Stimulated activated CD8-positive, alpha-beta memory T cell treated with anti-CD3 and anti-CD28 coated beads, Interleukin-4, amount 100 ng/mL, for 48 hours (primary cell): Measurements from ENCODE around the gene CCNC.

Experiments
- DNase-seq: peaks from one replicate; pipeline ENCODE4 v3.0.0-alpha.2; 2020

CCNC gene

DNA sequence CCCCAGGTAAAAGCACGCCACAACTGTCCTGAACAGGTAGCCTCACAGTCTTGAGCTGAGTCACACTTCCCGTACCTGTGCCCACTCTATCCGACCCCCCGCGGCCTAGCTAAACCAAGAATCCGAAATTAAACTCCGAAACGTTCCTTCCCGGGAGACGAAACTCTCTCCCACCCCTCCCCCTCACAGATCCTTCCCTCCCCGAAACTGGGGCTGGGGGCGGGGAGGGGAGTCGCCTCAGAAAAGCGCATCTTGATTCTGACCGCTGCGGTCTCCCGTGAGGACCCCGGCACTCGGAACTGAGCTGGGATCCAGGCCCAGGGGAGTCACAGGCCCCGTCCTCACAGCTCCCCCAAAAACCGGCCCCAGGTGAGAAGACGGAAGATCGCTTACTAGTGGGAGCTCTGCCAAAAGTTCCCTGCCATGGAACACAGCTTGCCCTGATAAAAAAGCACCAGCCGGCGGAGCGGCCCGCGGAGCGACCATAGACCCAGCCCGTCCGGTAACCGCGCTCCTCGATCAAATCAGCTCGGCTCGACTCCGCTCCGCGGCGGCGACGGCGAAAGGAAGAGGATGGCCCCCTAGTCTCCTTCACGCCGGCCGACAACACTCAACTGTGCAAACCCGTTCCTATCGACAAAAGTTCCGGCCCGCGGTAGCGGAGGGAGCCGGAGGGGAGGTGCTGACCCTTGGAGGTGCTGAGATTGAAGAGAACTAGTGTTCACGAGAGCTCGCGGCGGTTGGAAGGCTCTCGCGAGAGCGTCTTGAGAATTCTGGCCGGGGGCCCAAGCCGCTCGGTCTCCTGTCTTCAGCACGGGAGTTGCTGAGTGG is at the start of gene CCNC:
Gene CCNC, minus strand, starts transcription at position 558 of the 831 bp plus-strand sequence. Its CDS starts 133 bp downstream, at position 425.
- DNase-seq = peak; percentile 94

- DNase-seq = no peak
Observed at GRCh38 chr6:99617131-99617530, 48.7 kb upstream of the CCNC start.

DNA sequence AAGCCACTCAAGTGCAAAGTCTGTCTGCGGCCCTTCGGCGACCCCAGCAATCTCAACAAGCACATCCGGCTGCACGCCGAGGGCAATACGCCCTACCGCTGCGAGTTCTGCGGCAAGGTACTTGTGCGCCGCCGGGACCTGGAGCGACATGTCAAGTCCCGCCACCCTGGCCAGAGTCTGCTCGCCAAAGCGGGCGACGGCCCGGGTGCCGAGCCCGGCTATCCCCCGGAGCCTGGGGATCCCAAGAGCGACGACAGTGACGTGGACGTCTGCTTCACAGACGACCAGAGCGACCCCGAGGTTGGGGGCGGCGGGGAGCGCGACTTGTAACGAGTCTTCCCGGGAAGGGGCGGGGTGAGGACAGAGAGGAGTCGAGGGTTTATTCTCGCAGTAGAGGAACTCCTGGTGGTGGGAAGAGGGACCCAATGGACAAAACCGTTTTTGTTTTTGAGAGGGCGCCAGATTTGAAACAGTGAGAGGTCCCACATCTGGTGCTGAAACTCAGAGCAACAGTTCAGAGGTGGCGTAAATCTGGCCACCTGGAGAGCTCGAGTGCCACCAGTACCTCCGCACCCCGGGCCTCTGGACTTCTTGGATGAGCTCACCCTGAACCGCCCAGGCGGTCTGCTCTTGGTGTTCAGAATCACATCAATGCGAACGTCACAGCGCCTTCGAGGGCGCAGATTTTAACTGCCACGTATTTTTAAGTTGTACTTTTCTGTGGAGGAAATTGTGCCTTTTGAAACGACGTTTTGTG is 46.1 kb upstream of the CCNC start:
- DNase-seq = peak; percentile 39

- peak; percentile 37 for DNase-seq
Observed at GRCh38 chr6:99613705-99614429, 45.4 kb upstream of the CCNC start.

DNA sequence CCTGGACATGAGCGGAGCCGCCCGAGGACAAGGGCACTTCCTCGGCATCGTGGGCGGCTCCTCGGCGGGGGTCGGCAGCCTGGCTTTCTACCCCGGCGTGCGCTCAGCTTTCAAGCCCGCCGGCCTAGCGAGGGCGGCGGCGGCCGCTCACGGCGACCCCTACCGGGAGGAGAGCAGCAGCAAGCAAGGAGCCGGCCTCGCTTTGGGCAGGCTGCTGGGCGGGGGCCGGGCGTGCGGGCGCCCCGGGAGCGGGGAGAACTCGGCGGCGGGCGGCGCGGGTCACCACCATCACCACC is 44.9 kb upstream of the CCNC start:
- peak; percentile 66 for DNase-seq

- peak; percentile 25 for DNase-seq
Observed at GRCh38 chr6:99612551-99613408, 44.3 kb upstream of the CCNC start.

DNA sequence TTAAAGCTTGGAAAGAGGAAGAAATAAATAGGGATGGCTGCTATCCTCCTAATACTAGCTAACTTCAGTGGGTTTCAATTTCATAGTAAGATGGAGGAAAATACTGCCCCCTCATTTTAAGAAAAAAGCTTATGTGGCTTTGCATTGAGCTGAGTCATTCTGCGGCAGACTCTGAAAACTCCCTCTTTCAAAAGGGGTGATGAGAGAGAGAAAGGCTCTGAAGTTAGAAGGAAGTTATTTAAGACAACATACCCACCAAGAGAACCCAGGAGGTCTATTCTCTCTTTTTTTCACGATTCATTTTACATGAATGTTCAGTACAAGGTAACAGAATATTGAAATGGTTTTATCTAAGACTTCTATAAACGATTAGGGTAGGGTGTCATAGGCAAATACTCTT is 42.7 kb upstream of the CCNC start:
- no peak for DNase-seq

GRCh38 chr6:99609905-99610489 is 41.5 kb upstream of the CCNC start:
- DNase-seq = no peak

DNA sequence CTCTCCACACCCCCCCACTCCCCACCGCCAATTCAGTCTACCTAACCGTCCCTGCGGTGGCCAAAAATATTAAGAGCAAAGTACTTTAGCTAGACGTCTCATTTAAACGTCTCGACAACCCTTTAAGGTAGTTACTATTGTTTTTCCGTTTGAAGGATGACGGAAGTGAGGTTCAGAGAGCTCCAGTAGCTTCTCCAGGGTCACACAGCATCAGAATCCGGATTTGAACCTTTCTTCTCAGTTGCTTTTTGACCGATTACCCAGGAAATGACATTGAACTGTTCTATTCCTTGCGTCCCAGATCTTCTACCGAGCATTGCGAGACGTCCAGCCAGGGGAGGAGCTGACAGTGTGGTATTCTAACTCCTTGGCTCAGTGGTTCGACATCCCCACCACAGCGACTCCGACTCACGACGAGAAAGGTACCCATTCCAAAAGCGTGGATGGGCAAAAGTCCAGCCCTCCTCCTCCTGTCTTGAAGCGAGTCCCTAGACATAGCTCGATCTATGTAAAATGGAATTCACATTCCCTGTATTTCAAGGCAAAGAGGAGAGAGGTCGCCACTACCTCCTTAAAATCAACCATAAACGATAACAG is 40.5 kb upstream of the CCNC start:
- no peak for DNase-seq

- DNase-seq = no peak
Observed at GRCh38 chr6:99608059-99608885, 39.8 kb upstream of the CCNC start.

DNA sequence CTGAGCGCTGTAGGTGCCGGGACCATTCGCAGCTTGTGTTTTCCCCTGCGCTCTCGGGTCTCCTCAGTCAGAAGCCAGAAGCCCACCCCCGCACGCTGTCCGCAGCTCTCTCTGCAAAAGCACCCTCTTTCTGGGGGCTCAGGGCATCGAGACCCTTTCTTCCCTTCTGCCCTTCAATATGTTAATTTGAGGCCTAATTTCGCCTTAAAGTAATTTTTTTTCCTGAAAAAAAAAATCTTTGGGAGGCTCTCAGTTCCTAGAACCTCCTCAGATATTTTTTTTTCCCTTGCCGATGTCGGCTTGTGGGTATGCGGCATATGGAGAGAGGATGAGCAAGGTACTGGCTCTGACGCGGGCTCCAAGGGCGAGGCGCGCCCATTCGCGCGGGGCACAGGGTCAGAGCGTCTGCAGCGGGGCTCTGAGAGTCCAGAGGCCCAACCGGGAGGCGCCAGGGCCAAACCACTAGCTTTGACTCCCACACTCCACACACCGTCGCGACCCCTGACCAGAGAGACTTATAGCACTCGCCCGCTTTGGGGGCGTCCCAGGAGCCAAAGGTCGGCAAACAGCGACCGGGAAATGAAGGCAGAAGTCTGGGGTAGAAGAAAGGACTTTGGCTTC is 39.1 kb upstream of the CCNC start:
- DNase-seq = no peak

DNA sequence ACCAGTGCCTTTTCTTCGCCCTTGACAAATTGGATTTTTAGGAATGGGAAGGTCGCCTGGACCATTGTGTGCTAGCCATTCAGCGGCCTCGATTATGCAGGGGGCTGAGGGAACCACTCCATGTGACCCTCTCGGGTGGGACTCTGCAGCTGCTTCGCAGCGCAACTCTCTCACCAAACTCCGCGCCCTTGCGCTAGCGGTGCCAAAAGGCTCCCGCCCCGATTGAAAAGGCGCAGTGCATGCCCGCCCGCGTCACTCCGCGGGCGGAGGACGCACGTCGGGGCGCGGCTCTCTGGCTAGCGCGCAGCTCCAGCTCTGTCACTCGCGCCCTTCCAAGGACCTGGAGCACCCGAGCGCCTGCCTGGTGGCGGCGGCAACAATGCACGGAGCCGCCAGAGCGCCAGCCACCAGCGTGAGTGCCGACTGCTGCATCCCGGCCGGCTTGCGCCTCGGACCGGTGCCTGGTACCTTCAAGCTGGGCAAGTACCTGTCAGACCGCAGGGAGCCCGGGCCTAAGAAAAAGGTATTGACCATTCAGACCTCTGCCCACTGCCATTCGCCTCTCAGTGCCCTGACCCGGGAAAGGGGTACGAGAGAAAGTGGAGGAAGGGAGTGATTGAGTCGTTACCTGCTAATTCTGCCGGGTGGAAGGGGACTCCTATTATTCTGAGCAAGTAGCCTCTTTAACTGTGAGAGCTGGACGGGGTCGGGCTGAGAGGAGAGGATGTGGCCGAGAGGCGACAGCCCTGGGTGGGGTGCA is 38.4 kb upstream of the CCNC start, which contains the start of gene PRDM13:
Gene PRDM13, plus strand, starts transcription at position 178 of the 760 bp plus-strand sequence. Its CDS starts 202 bp downstream, at position 380.
- peak; percentile 25 for DNase-seq

DNA sequence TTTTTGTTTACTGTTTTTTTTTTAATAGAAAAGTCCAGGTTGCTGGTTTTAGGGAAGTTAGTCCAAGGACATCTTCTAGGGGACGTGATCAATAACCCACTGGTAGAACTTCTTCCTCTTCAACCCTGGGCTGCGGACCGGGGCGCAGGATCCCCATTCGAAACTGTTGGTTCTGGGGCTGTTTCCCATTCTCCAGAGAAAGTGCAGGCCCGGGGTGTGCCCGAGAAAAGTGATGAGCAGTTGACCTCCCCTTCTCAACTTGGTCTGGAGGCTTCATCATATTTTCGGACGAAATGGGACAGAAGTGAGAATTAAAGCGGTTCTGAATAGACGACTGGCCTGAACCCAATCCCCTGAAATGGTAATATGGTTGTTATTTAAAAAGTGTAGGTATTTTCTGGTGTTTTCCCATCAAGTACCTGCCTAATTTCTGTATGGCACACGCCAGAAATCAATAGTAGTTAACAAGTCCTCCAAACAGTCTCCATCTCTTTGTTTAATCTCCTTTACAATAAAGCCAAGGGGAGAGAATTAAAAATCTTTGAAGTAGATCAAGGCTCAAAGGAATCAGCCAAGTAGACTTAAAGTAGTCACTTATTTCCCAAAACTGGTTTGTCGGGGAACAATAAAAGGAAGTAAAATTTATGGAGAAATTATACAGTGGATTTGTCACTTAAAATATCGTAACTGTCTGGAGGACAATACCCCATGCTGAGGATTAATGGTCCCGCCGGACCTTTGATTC is 37.6 kb upstream of the CCNC start:
- DNase-seq = no peak

DNA sequence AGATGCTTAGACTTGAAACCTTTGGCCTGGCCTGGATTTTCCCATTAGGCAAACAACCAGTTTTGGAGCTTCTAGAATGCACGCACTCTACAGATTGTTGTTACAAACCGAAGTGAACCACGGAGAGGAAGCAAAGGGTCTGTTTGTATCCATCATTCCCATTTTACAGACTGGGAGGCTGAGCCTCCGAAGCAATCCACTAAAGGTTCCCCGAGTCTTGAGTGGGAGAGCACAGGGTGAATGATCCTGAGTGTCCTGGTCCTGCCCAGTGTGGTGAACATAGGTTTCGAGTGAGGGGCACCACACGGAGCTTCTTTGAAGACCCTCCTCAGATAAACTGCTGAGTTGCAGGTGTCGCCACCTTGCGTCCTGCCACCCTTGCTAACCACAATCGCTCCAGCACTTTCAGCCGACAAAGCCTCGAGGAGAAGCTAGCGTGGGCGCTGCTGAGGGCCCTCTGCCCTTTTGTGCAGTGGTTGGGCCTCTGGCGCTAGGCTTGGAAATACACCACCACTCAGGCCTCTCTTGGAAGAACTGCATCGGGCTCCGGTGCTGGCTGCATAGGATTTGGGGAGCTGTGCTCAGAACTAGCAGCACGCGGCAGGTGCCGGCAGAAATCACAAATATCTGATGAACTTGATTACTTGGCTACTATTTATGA is 36.7 kb upstream of the CCNC start:
- DNase-seq = peak; percentile 26

- no peak for DNase-seq
Observed at GRCh38 chr6:99604166-99605073, 36.0 kb upstream of the CCNC start.

- peak; percentile 59 for DNase-seq
Observed at GRCh38 chr6:99603421-99604165, 35.1 kb upstream of the CCNC start.
